ENCODE results near the gene CDC14B.

The CDC14B gene

DNA sequence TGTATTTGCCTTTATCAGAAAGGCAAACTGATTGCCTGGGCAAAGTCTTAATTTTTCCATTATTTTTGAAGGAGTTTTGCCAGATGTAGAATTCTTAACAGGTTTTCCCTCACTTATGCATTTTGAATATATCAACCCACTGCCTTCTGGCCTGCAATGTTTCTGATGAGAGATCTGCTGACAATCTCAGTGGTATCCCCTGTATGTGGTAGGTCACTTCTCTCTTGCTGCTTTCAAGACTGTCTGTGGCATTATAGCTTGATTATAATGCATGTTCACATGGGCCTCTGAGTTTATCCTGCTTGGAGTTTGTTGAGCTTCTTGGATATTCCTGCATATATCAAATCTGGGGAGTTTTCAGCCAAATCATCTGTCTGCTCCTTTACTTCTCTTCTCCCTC is 87.5 kb downstream of the CDC14B start:
- no peak overlapping the region for H3K27ac ChIP-seq (ENCODE audit: poor library complexity, severe bottlenecking)
- ATAC-seq (ENCODE audit: low read depth) (no peak), DNase-seq (ENCODE audit: low spot score) (no peak)
- peaks cover 6% of the 10 kb centered on the region; the same call in 1 of the 2 replicates for H3K36me3 ChIP-seq (ENCODE audit: low read depth)
- no peak overlapping the region for H3K4me3 ChIP-seq (ENCODE audit: severe bottlenecking)
- no peaks in the 10 kb centered on the region for H3K27me3 ChIP-seq (ENCODE audit: insufficient read depth, poor library complexity, severe bottlenecking)
- no peaks in the 10 kb centered on the region for H3K9me3 ChIP-seq (ENCODE audit: severe bottlenecking)
- H3K4me1 ChIP-seq (ENCODE audit: insufficient read depth, poor library complexity, severe bottlenecking), result no peaks in the 10 kb centered on the region
- no peak for TF ChIP-seq CTCF (IDR thresholded peaks at IDR 0.05; ENCODE audit: poor library complexity, severe bottlenecking)

GRCh38 chr9:96524764-96525163 is 94.9 kb downstream of the CDC14B start:
- no peak for TF ChIP-seq CTCF (IDR thresholded peaks at IDR 0.05; ENCODE audit: poor library complexity, severe bottlenecking)
- Histone ChIP-seq H3K27ac (ENCODE audit: poor library complexity, severe bottlenecking) (no peak overlapping the region), H3K27me3 (ENCODE audit: insufficient read depth, poor library complexity, severe bottlenecking) (no peaks in the 10 kb centered on the region), H3K36me3 (ENCODE audit: low read depth) (no peaks in the 10 kb centered on the region), H3K9me3 (ENCODE audit: severe bottlenecking) (no peaks in the 10 kb centered on the region), H3K4me1 (ENCODE audit: insufficient read depth, poor library complexity, severe bottlenecking) (no peaks in the 10 kb centered on the region), H3K4me3 (ENCODE audit: severe bottlenecking) (no peak overlapping the region)
- DNase-seq (ENCODE audit: low spot score) (no peak), ATAC-seq (ENCODE audit: low read depth) (no peak)

- no peak for TF ChIP-seq CTCF (IDR thresholded peaks at IDR 0.05; ENCODE audit: poor library complexity, severe bottlenecking)
- Histone ChIP-seq H3K4me1 (ENCODE audit: insufficient read depth, poor library complexity, severe bottlenecking) (no peaks in the 10 kb centered on the region), H3K27me3 (ENCODE audit: insufficient read depth, poor library complexity, severe bottlenecking) (no peaks in the 10 kb centered on the region), H3K4me3 (ENCODE audit: severe bottlenecking) (no peak overlapping the region), H3K27ac (ENCODE audit: poor library complexity, severe bottlenecking) (no peak overlapping the region), H3K36me3 (ENCODE audit: low read depth) (no peaks in the 10 kb centered on the region), H3K9me3 (ENCODE audit: severe bottlenecking) (no peaks in the 10 kb centered on the region)
- DNase-seq (ENCODE audit: low spot score), result no peak
- no peak for ATAC-seq (ENCODE audit: low read depth)
Measured at GRCh38 chr9:96524045-96524444, 95.6 kb downstream of the CDC14B start.

- Histone ChIP-seq H3K27ac (ENCODE audit: poor library complexity, severe bottlenecking) (no peak overlapping the region), H3K4me1 (ENCODE audit: insufficient read depth, poor library complexity, severe bottlenecking) (no peaks in the 10 kb centered on the region), H3K9me3 (ENCODE audit: severe bottlenecking) (no peaks in the 10 kb centered on the region), H3K4me3 (ENCODE audit: severe bottlenecking) (no peak overlapping the region), H3K36me3 (ENCODE audit: low read depth) (no peaks in the 10 kb centered on the region), H3K27me3 (ENCODE audit: insufficient read depth, poor library complexity, severe bottlenecking) (no peaks in the 10 kb centered on the region)
- DNase-seq (ENCODE audit: low spot score) (no peak), ATAC-seq (ENCODE audit: low read depth) (no peak)
- TF ChIP-seq CTCF (IDR thresholded peaks at IDR 0.05; ENCODE audit: poor library complexity, severe bottlenecking), result no peak
Measured at GRCh38 chr9:96523374-96523773, 96.3 kb downstream of the CDC14B start.

DNA sequence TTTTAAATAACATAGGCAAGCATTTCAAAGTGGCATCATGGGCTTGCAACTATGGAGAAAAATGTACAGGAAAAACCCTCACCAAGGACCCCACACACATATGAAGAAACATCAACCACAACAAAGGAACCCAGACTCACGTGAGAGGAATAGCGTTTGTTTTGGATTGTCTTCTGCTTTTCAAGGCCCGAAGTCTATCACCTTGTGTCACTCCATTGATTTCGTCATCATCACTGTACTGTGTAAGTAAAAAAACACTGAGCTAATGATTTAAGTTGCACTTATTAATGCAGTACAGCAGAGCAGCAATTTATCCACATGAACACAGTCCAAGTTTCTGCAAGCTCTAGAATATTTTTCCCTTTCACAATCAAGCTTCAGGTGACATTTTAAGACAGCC is 97.3 kb downstream of the CDC14B start:
- Histone ChIP-seq H3K27ac (ENCODE audit: poor library complexity, severe bottlenecking) (no peak overlapping the region), H3K36me3 (ENCODE audit: low read depth) (no peaks in the 10 kb centered on the region), H3K4me1 (ENCODE audit: insufficient read depth, poor library complexity, severe bottlenecking) (no peaks in the 10 kb centered on the region), H3K27me3 (ENCODE audit: insufficient read depth, poor library complexity, severe bottlenecking) (no peaks in the 10 kb centered on the region), H3K9me3 (ENCODE audit: severe bottlenecking) (no peaks in the 10 kb centered on the region), H3K4me3 (ENCODE audit: severe bottlenecking) (no peak overlapping the region)
- DNase-seq (ENCODE audit: low spot score) (no peak), ATAC-seq (ENCODE audit: low read depth) (no peak)
- TF ChIP-seq CTCF (IDR thresholded peaks at IDR 0.05; ENCODE audit: poor library complexity, severe bottlenecking), result no peak
